NCI-H128 (cell line): ENCODE results near the gene CD248.
"Not testable (repeated sequence)": the region's sequence is repeated elsewhere in the genome, so short reads cannot be mapped to it uniquely, and the experiment has no call there.

Source experiments
- DNase-seq: peaks from one replicate; lab custom pipeline; 2025; ENCODE audit not compliant: unreplicated experiment; lab: John Stamatoyannopoulos, UW

The CD248 gene, protein sequence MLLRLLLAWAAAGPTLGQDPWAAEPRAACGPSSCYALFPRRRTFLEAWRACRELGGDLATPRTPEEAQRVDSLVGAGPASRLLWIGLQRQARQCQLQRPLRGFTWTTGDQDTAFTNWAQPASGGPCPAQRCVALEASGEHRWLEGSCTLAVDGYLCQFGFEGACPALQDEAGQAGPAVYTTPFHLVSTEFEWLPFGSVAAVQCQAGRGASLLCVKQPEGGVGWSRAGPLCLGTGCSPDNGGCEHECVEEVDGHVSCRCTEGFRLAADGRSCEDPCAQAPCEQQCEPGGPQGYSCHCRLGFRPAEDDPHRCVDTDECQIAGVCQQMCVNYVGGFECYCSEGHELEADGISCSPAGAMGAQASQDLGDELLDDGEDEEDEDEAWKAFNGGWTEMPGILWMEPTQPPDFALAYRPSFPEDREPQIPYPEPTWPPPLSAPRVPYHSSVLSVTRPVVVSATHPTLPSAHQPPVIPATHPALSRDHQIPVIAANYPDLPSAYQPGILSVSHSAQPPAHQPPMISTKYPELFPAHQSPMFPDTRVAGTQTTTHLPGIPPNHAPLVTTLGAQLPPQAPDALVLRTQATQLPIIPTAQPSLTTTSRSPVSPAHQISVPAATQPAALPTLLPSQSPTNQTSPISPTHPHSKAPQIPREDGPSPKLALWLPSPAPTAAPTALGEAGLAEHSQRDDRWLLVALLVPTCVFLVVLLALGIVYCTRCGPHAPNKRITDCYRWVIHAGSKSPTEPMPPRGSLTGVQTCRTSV

DNA sequence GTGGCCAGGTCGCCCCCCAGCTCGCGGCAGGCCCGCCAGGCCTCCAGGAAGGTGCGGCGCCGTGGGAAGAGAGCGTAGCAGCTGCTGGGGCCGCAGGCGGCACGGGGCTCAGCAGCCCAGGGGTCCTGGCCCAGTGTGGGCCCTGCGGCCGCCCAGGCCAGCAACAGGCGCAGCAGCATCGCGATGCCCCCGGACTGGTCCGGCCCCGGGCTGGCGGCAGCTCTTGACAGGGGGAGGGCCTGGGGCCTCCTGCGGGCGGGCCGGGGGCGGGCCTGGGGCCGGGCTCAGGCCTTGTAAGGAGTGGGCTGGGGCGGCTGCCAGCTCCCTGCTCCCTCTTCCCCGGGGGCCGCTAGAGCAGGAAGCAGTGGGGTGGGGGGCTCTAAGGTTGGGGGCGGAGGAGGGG, at the start of gene CD248:
TSS of gene CD248 (minus strand) at position 196 of the 403 bp plus-strand sequence. CDS start at position 179, 17 bp downstream.
- DNase-seq = no peak

DNA sequence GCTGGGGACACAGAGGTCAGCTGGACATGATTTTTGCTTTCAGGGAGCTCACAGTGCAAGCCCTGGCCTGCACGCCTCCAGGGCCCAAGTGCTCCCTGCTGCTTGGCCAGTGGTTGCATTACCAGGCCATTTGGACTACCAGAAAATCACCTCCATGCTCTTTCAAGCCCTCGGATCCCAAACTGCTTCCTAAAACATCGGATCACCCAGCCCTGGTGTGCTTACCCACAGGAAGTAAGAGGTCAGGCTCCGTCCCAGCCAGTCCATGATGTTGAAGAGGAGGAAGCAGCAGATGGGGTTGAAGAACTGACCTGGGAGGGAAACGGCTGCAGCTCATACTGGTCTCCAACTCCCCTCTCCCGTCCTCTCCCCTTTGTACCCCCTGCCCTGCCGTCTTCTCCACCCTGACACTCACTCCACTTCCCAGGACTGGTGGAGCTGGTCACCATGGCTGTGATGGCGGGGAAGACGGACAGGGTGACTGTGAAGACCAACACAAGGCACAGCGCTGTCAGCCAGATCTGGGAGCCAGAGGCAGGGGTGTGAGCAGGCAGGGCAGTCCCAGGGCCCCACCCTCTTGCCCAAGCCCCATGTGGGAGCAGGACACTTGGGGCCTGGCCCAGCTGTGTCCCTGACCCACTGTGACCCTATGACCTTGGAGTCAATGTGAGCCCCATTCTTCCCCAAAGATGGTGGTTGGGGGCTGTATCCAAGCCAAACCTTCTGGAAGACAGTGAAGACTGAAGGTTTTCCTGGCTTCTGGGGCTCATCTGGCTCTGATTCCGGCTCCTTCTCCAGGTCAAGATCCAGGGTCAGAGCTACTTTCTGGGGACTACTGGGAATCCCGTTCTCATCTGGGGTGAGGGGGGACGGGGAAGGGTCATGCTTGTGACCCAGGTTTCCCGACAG, 49.1 kb upstream of the CD248 start:
- DNase-seq = no peak

DNA sequence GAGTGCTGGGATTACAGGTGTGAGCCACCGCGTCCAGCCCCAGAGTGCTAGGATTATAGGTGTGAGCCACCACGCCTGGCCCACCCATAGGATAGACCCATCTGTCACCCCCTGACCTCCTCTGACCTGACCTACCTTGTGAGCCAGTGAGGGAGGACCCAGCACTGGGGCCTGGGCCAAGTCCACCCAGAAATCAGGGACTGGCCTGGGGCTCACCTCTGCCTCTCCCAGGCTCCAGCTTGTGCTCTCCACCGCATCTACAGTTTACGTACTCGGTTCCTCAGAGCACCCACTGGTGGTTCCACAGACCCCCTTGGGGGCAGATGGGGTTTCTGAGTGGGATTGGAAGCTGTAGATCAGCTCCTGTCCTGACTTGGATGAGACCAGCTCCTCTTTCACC, 48.3 kb upstream of the CD248 start:
- DNase-seq = no peak

DNA sequence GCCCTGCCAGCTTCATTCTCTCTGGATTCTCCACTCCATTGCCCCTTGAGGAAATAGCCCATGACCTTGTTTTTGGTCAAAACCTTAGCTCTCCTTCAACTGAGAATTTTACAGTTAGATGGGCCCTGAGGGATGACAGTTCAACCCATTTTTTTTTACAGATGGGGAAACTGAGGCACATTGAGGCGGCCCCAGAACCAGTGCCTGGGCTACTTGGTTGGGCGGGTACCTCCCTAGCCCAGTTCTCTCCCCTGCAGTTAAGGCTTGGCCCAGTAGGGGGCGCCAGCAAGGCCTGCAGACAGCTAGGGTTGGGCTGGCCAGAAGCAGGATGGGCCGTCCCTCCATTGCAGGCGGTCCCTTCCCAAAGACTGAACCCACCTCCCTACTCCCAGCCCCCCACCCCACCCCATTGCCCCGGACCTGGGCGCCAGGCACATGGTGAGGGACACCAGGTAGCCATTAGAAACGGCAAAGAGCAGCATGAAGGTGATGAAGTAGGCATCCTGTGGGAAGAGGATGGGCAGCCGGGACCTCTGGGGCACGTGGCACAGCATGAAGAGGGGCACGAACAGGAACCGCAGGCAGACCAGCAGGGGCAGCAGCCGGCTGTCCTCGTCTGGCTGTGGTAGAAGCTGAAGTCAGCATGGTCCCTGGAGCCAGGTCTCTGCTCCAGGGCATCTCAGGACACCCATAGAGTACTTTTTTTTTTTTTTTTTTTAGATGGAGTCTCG, 47.1 kb upstream of the CD248 start:
- no peak for DNase-seq

DNA sequence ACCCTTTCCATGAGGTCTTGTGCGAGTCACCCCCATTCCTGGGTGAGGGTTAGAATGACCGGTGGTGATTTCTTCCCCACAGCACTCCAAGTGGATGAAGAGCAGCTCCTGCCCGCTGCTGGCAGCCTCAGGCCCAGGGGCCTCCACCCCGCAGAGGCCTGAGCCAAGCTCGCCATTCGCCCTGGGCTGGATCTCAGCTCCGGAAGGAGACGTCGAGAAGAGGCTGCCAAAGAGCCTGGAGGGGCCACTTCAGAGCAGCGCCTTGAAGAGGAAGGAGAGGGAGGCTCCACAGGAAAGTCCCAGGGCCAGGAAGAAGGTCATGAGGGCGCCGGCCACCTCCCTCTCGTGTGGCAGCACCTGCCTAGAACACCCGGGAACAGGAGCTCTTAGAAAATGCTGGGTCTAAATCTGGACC, 46.4 kb upstream of the CD248 start:
- no peak for DNase-seq

DNA sequence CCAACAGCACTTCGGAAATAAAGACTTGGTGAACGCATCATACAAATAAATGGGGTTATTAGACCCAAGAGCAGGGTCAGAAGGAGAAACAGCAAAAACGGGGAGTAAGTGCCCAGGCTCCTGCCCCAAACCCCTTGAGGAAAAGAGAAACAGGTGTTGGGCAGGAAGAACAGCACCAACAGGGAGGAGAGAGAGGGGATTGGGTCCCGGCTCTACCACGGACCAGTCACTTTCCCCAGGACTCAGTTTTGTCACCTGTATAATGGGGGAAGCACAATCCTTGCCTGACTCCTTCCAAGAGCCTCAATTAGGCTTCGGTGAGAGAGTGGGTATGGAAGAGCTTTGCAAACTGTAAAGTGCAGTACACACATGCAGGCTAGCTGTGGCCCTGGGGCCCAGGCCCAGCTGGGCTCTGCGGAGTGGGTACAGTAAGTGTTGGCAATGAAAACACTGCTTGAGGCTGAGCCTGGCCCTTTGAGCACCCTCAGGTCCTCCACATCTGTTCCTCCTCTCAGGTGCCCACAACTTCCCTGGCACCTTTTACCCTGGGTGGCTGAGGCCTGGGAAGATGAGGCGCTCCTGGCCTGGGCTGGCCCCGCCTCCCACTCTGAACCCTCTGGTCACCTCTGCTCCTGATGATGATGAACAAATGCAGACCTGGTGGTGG, 45.8 kb upstream of the CD248 start:
- no peak for DNase-seq

DNA sequence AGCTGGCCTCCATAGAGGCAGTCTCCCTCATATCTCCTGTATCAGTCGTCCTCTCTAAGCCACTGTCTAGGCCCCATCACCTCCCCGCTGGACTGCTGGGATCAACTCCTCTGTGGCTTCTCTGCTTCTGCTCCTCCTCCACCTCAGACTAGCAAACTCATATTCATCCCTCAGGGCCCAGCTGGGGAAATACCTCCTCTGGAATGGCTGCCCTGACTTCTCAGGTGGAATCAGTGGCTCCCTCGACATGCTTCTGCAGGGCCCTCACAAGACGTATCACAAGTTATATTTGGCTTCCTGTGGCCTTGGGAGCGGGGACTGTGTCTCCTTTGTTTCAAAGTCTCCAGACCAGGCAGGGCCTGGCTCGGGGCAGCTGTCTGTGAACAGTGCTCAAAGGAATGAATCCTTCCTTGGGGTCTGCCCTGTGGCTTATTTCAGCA, 44.7 kb upstream of the CD248 start:
- DNase-seq = no peak

DNA sequence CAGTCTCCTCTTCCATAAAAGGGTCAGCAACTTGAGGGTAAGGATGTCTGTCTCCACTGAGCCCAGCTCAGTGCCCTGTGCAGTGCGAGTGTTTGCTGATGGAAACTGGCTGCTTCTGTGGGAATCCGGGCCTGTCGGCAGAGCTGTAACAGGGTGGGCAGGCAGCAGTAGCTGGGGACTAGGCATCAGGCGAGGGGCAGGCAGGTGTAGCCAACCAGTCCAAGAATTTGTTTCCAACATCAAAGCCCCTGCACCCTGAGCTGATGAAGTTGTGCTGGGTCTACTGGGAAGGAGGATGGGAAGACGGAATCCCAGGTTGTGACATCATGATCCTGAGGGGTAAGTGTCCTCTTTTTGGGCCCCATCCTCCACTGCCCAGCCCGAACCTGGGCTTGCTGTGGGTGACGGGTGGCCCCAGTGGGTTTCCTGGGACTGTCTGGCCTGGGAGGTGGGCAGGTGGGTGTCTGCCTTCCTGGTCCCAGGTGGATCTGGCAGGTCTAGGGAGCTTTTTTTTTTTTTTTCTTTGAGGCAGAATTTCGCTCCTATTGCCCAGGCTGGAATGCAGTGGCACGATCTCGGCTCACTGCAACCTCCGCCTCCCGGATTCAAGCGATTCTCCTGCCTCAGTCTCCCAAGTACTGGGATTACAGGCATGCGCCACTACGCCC, 43.7 kb upstream of the CD248 start:
- no peak for DNase-seq

DNA sequence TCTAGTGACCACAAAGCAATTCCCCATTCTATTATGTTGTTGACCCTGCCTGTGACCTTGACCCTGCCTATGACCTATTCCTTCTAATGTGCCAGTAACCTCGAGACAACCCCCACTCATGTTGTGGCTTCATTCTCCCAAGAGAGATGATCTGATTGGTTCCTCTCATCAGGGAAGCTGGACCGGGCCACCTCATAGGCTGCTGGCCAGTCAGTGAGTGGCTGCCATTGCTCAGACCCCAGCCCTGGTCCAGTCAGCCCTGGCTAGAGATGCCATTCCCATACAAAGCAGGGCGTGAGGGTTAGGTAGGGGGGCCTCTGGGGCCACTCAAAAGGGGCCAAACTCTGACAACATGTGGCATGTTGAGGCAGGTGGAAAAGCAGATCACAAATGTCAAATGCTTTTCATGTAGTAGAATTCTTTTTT, 42.8 kb upstream of the CD248 start:
- no peak for DNase-seq

DNA sequence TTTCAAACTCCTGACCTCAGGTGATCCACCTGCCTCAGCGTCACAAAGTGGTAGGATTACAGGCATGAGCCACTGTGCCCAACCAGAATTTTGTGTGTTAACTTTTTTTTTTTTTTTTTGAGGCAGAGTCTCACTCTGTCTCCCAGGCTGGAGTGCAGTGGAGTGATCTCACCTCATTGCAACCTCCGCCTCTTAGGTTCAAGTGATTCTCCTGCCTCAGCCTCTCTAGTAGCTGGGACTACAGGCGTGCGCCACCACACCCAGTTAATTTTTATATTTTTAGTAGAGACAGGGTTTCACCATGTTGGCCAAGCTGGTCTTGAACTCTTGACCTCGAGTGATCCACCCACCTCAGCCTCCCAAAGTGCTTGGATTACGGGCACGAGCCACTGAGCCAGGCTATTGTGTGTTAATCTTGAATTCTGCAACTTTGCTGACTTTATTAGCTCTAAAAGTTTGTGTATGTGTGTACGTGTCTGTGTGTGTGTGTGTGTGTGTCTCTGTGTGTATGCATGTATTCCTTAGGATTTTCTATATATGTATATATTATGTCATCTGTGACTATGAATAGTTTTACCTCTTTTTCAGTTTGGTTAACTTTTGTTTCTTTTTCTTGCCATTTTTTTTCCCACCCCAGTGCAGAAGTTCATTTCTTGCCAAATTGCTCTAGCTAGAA, 33.9 kb upstream of the CD248 start:
- DNase-seq = not testable (repeated sequence)

DNA sequence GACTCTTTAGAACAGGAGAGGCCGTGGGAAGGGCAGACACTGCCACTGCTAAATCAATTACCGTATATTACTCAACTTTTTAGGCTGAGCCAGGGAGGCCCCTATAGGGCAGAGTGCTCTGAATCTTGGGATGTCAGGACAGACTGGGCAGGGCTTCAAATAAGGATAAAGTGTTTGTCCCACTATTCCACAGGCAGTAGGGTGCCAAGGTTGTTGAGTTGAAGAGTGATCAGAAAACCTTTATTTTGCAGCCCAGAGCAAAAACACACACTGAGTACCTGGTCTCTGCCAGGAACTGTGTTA, 32.2 kb upstream of the CD248 start:
- DNase-seq = no peak

DNA sequence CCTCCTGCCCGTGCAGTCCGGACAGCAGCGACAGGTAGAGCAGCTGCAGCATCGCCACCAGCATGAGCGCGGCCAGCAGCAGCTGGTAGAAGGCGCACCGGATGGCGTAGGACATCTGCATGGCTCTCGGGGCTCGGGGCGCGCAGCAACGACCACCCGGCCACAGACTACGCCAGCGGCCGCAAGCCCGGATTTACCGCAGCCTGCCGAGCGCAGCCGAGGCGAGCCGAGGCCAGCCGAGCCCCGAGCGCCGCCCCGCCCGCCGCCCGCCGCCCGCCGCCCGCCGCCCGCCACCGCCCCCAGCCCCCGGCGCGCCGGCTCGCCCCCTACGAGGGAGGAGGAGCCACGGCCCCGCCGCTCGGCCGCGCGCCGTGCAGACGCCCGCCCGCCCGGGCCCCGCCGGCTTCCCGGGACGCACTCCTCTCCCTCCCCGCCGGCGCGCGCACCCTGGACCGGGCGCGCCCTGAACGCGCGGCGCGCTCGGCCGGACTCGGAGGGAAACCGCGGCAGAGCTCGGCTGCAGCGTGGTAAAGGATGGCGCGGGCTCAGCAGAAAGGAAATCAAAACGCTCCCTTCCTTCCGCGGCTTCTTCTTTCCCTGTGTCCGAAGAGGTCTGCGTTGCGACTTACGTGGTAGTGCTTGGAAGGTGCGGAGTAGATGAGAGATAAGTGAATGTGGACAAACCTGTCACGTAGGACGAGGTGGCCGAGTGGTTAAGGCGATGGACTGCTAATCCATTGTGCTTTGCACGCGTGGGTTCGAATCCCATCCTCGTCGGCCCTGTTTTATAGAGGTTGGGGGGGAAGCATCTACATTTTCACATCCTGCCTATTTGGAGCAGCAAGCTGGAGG, 30.8 kb upstream of the CD248 start, which contains the start of gene B4GAT1:
TSS of gene B4GAT1 (minus strand) at position 205 of the 852 bp plus-strand sequence. CDS start at position 121, 84 bp downstream.
- peak; percentile 75 for DNase-seq

DNA sequence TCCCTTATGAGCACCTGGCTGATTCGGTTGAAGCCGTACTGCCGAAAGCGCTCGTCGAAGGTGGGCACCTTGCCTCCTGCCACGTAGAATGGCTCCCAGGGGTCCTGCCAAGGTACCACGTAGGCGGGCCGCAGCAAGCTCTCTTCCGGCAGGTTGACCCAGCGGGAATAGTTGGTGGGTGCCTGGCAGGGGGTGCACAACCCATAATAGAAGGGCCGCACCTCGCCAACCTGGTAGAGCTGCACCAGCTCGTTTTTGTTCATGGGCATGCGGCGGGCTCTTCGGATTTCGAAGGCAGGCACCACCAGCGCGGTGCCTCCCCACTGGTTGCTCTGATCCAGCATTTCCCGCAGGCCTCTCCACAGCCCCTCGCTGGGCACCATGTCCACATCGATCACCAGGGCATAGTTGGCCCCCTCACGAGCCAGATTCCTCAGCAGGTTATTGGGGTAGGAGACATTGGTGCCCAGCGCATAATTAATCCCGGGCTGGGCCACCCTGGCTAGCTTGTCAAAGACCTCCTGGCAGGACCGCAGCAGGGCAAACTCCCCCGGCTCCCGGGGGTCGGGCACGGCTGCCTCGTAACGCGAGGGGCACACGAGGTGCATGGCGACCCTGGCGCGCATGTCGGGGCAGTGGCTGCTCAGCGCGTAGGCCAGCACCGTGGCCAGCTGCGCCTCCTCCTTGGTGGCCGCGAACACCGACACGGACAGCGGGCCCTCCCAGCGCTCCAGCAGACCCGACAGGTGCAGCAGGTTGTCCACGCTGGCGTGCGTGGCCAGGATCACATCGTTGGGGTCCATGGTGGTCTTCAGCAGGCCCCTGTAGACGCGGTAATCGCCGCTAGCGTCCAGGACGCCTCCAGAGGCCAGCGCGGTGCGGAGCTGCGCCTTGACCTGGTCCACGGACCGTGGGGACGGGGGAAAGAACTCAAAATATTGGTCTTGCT, 29.9 kb upstream of the CD248 start:
- DNase-seq = no peak

DNA sequence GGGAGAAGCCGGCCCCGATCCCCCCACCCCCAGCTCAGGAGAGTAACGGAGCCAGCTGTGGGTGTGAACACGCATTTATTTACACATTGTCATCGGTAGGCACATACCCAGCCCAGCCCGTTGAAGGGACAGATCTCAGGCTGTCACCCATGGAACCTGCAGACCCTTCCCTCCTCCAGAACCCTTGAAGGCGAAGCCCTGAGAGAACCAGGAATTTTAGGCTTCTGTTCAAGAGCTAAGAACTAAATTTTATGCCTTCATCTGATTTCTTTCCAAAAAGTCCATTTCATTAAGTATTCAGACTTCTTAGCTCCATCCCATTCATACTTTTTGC, 28.4 kb upstream of the CD248 start:
- DNase-seq = no peak

DNA sequence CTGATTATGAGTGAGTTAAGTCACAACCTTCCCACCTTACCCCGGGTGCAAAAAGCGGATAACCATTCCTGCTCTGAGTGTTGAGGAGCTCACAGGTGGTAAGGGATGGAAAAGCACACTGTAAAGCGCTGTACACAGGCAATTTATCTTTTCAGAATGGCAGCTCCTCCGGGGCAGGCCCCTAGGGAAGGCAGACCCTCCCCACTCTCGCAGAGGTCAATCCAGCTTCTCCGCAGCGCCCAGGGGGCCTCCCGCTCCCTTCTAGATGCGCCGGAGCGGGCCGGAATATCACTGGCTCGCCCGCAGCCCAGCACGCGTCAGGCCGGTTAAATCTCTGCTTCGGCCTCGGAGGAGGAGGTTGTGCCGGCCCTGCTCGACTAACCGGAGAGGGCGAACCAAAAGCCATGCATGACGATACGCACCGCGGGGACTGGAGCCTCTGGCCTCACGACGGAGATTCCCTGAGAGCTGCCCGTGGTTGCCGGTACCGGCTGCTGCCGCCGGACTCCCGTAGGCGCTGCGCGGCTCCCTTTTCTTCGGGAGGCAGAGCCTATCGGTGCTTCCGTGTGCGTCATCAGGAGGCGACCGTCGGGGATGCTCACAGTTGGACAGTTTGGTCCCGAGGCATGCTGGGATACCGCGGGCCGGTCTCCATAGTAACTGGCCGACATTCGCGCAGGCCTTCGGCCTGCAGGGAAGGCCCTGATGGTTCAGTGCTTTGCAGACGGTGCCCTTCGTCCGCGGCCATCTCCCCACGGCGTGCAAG, 27.9 kb upstream of the CD248 start, which contains the start of gene BRMS1:
TSS of gene BRMS1 (minus strand) at position 555 of the 766 bp plus-strand sequence. CDS start 2,870 bp downstream, outside the sequence.
- DNase-seq = peak; percentile 87

DNA sequence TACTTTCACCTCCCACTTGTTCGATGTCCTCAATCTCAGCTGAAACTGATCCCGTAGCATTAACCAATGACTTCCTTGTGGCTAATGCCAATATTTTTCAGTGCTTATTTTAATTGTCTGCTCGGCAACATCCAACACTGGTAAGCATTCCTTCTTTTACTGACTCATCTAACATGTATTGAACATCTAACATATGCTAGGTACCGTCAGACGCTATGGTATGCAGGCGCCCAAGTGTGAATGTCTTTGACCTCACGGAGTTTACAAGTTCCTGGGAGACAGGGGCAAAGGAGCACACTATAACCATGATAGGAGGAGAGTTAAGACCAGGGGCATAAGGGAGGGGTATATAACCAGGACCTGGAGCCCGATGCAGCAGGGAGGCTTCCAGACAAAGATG, 26.3 kb upstream of the CD248 start:
- DNase-seq = no peak
